ENCODE measurements around the gene KRIT1.

The KRIT1 gene

DNA sequence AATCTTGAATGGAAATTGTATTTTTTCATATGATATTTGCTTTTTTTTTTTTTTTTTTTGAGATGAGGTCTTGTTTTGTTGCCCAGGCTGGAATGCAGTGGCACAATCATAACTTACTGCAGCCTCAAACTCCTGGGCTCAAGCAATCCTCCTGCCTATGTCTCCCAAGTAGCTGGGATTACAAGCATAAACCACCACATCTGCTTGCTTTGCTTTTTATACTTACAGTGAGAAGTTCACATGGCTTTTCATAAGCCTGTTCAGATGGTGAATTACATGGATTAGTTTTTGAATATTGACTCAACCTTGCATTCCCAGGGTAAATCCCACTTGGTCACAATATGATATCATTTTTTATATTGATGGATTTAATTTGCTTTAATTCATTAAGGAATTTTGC, 88.7 kb downstream of the KRIT1 start:
- DNase-seq (ENCODE audit: low read depth in 1 of 2, low spot score in 1 of 2): no peak

DNA sequence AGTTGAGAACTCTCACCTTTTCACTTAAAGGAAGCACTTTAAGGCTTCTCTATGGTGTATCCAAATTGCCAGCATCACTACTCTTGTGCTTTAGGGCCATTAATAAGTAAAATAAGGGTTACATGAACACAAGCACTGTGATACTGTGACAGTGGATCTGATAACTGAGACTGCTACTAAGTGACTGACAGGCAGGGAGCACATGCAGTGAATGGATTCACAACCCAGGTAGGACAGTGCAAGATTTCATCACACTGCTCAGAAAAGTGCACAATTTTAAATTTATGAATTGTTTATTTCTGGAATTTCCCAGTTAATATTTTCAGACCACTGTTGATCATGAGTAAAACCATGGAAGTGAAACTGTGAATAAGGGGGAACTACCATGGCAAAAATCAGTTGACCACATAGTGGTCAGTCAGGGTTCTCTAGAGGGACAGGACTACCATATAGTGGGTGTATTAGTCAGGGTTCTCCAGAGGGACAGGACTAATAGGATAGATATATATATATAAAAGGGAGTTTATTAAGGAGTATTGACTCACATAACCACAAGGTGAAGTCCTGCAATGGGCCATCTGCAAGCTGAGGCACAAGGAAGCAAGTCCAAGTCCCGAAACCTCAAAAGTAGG, 90.5 kb downstream of the KRIT1 start:
- no peak for DNase-seq (ENCODE audit: low read depth in 1 of 2, low spot score in 1 of 2)

DNA sequence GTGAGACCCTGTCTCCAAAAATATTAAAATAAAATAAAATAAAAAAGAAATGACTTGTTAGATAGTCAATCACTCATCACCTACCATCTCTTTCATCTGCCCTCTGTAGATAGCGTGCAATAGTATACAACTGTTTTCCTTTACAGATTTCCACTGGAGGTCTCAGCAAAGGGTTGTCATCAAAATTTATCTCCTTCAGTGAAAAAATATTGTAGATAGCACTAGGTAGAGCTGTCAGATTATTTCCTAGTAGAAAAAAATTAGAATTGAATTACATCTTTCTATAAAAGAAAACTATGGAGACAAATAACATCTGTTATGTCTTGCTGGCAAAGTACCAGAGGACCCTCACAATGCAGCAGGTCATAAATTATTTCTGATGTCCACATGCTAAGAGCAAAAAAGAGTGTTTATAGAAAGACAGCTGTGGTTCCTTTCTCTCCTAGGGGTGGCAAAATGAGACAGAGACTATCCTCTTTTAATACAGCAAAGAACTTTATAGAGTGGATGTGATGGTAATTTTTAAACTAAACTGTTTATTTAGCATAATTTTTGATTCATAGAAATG, 95.2 kb downstream of the KRIT1 start:
- DNase-seq (ENCODE audit: low read depth in 1 of 2, low spot score in 1 of 2): no peak

DNA sequence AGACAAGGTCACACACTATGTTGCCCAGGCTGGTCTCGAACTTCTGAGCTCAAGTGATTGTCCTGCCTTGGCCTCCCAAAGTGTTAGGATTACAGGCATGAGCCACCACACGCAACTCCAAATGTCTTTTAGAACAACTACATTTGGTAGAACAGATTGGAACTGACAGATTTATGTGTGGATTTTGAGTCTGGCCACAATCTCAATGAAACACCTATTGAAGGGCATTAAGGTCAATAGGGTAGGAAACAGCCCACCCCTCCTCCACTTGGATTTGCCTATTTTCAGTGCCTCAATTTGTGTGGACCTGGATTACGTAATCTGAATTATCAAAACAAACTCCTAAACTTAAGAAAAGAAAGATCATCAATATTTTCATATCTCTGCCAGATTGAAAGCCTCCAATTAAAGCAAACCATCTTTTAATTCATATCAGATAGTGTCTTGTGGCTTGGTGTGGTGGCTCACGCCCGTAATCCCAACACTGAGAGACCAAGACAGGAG, 95.9 kb downstream of the KRIT1 start:
- no peak for DNase-seq (ENCODE audit: low read depth in 1 of 2, low spot score in 1 of 2)

Data from stimulated activated CD4-positive, alpha-beta T cell treated with anti-CD3 and anti-CD28 coated beads, Interleukin-15, amount 100 ng/mL, for 1 hour (primary cell).